H1 (cell line): ENCODE data around the gene LDLRAD4. TPM values are rescaled to one million over a fixed set of nuclear protein-coding genes. Genes with fewer than 3 reads are reported as not detected.

Experiments
- CTCF ChIA-PET: fragments of 300-600 bp; sonication (Branson Sonifier 250); formaldehyde crosslinking; loops from one replicate; lab custom pipeline; 2021; ENCODE audit not compliant: partially characterized antibody; lab: Charles Lee
- POLR2A ChIA-PET: fragments of 300-600 bp; sonication (Branson Sonifier 250); formaldehyde crosslinking; loops from one replicate; lab custom pipeline; 2021; ENCODE audit warnings: inconsistent platforms; ENCODE audit not compliant: partially characterized antibody; lab: Charles Lee
- DNase-seq, 2 experiments: peaks; one replicate each; pipeline versions ENCODE4 v3.0.0 to v3.0.0-alpha.2; 2010 to 2022; ENCODE audit warnings: low spot score in 2 of 2, low read depth in 1 of 2, mixed read lengths in 1 of 2
- FAIRE-seq: peaks from 2 replicates; lab custom pipeline; 2011; peaks lifted over from hg19 to GRCh38; lab: Jason Lieb, UNC
- H2AFZ ChIP-seq: 2 replicates; pipeline ENCODE4 v1.8.1; 2012; ENCODE audit warnings: low read length, inconsistent platforms
- H2AK5ac ChIP-seq: 2 replicates; pipeline ENCODE4 v1.6.1; 2013; ENCODE audit warnings: low read depth, low read length
- H2BK120ac ChIP-seq: replicated peaks from 2 replicates; pipeline ENCODE3; 2013; ENCODE audit warnings: low read depth, low read length, inconsistent platforms
- H2BK12ac ChIP-seq: 2 replicates; pipeline ENCODE4 v1.6.1; 2013; ENCODE audit warnings: low read depth, low read length
- H2BK15ac ChIP-seq: 2 replicates; pipeline ENCODE4 v1.6.1; 2013; ENCODE audit warnings: low read length
- H2BK20ac ChIP-seq: 2 replicates; pipeline ENCODE4 v1.6.1; 2013; ENCODE audit warnings: low read length
- H2BK5ac ChIP-seq: 2 replicates; pipeline ENCODE4 v1.6.1; 2013; ENCODE audit warnings: low read depth, low read length
- H3K14ac ChIP-seq: 2 replicates; pipeline ENCODE4 v1.6.1; 2013; ENCODE audit warnings: inconsistent platforms; ENCODE audit not compliant: insufficient read length
- H3K18ac ChIP-seq: 2 replicates; pipeline ENCODE4 v1.6.1; 2013; ENCODE audit warnings: low read length; ENCODE audit errors: extremely low read depth
- H3K23ac ChIP-seq: 2 replicates; pipeline ENCODE4 v1.6.1; 2013; ENCODE audit warnings: inconsistent platforms; ENCODE audit not compliant: insufficient read length
- H3K23me2 ChIP-seq: 2 replicates; pipeline ENCODE4 v1.6.1; 2013; ENCODE audit warnings: low read depth, low read length
- H3K27ac ChIP-seq: 2 replicates; pipeline ENCODE4 v1.6.1; 2011; ENCODE audit warnings: low read depth, low read length, inconsistent platforms
- H3K27me3 ChIP-seq, 4 experiments: replicated peaks in 1 of 4; 1 replicate in 1 of 4; 2 replicates in 3 of 4; pipeline versions ENCODE4 v1.6.1 to v1.8.1; 2011 to 2013; ENCODE audit warnings: low read length in 3 of 4, mild to moderate bottlenecking in 3 of 4, inconsistent platforms in 2 of 4, mixed read lengths in 2 of 4, moderate library complexity in 1 of 4; ENCODE audit not compliant: control insufficient read depth in 3 of 4, insufficient read depth in 3 of 4; ENCODE audit errors: extremely low read depth in 1 of 4
- H3K36me3 ChIP-seq, 4 experiments: 2 replicates each; pipeline versions ENCODE4 v1.6.1 to v1.8.1; 2011 to 2013; ENCODE audit warnings: mild to moderate bottlenecking in 4 of 4, low read length in 3 of 4, moderate library complexity in 2 of 4, control low read depth in 1 of 4, inconsistent platforms in 1 of 4; ENCODE audit not compliant: insufficient read depth in 4 of 4, control insufficient read depth in 2 of 4
- H3K4ac ChIP-seq: replicated peaks from 2 replicates; pipeline ENCODE3; 2013; ENCODE audit warnings: low read length, low read depth, mixed read lengths, inconsistent platforms; ENCODE audit not compliant: insufficient read length
- H3K4me1 ChIP-seq, 4 experiments: replicated peaks in 1 of 4; 1 replicate in 1 of 4; 2 replicates in 3 of 4; pipeline versions ENCODE4 v1.6.1 to v1.8.1; 2011 to 2013; ENCODE audit warnings: low read length in 3 of 4, inconsistent platforms in 2 of 4, mixed read lengths in 1 of 4; ENCODE audit not compliant: insufficient read depth in 4 of 4, control insufficient read depth in 3 of 4
- H3K4me2 ChIP-seq, 2 experiments: 2 replicates each; pipeline versions ENCODE4 v1.6.1 to v1.8.1; 2011 to 2013; ENCODE audit warnings: low read depth in 2 of 2, low read length in 2 of 2, control low read depth in 1 of 2, inconsistent platforms in 1 of 2, mild to moderate bottlenecking in 1 of 2; ENCODE audit not compliant: insufficient read depth in 1 of 2
- H3K4me3 ChIP-seq, 4 experiments: fragments of 200-600, 300-600 bp in 1 of 4; sonication (generic), shearing (Covaris generic), sonication (Bioruptor Twin) in 1 of 4; 2 replicates each; pipeline versions ENCODE4 v1.5.1 to v1.8.1; 2011 to 2016; ENCODE audit warnings: low read length in 4 of 4, low read depth in 3 of 4, control low read depth in 2 of 4, inconsistent platforms in 2 of 4, mild to moderate bottlenecking in 2 of 4, mixed read lengths in 1 of 4, moderate library complexity in 1 of 4; ENCODE audit not compliant: insufficient read depth in 2 of 4; ENCODE audit errors: extremely low read depth in 1 of 4
- H3K56ac ChIP-seq: replicated peaks from 2 replicates; pipeline ENCODE3; 2013; ENCODE audit warnings: low read depth, mild to moderate bottlenecking, mixed read lengths, low read length, inconsistent platforms; ENCODE audit not compliant: insufficient read length
- H3K79me1 ChIP-seq: 2 replicates; pipeline ENCODE4 v1.6.1; 2013; ENCODE audit warnings: low read depth, low read length, control low read depth
- H3K79me2 ChIP-seq, 2 experiments: 2 replicates each; pipeline versions ENCODE4 v1.6.1 to v1.8.1; 2012 to 2013; ENCODE audit warnings: low read length in 2 of 2, mild to moderate bottlenecking in 2 of 2, inconsistent platforms in 1 of 2; ENCODE audit not compliant: insufficient read depth in 2 of 2, control insufficient read depth in 1 of 2
- H3K9ac ChIP-seq, 4 experiments: replicated peaks in 1 of 4; 1 replicate in 1 of 4; 2 replicates in 3 of 4; pipeline versions ENCODE4 v1.6.1 to v1.8.1; 2011 to 2013; ENCODE audit warnings: low read depth in 3 of 4, low read length in 3 of 4, control low read depth in 2 of 4, mild to moderate bottlenecking in 2 of 4, moderate library complexity in 2 of 4, inconsistent platforms in 1 of 4; ENCODE audit errors: extremely low read depth in 1 of 4
- H3K9me3 ChIP-seq, 2 experiments: 2 replicates each; pipeline versions ENCODE4 v1.6.1 to v1.8.1; 2012 to 2013; ENCODE audit warnings: mild to moderate bottlenecking in 2 of 2, moderate library complexity in 2 of 2, control low read depth in 1 of 2, inconsistent platforms in 1 of 2, low read depth in 1 of 2, low read length in 1 of 2, mixed read lengths in 1 of 2; ENCODE audit not compliant: insufficient read depth in 2 of 2
- H4K20me1 ChIP-seq, 2 experiments: replicated peaks in 1 of 2; 2 replicates each; pipeline versions ENCODE3 to v1.8.1; 2011 to 2013; ENCODE audit warnings: inconsistent platforms in 2 of 2, low read length in 2 of 2, mild to moderate bottlenecking in 1 of 2; ENCODE audit not compliant: insufficient read depth in 2 of 2, control insufficient read depth in 1 of 2
- H4K5ac ChIP-seq: 2 replicates; pipeline ENCODE4 v1.6.1; 2013; ENCODE audit warnings: low read length, low read depth, mixed read lengths, inconsistent platforms; ENCODE audit not compliant: insufficient read length
- H4K8ac ChIP-seq: 2 replicates; pipeline ENCODE4 v1.8.0; 2013; ENCODE audit warnings: mild to moderate bottlenecking, moderate library complexity, low read length, inconsistent platforms; ENCODE audit not compliant: insufficient read depth; ENCODE audit errors: extremely low read depth
- H4K91ac ChIP-seq: replicated peaks from 2 replicates; pipeline ENCODE3; 2013; ENCODE audit warnings: low read length, mixed read lengths, inconsistent platforms; ENCODE audit not compliant: insufficient read length
- BACH1 ChIP-seq: IDR thresholded peaks from 2 replicates; pipeline ENCODE4 v1.6.1; 2012; ENCODE audit warnings: low read length, improper control_type of control experiment
- CBX8 ChIP-seq: fragments of 300-800, 300-1000 bp; sonication (generic); IDR thresholded peaks from 2 replicates; pipeline ENCODE4 v1.7.1; 2016; ENCODE audit warnings: low read depth, low read length, borderline replicate concordance
- CEBPB ChIP-seq: IDR thresholded peaks from 2 replicates; pipeline ENCODE4 v1.6.1; 2012; ENCODE audit warnings: low read depth, low read length
- KDM4A ChIP-seq: IDR thresholded peaks from one replicate; pipeline ENCODE4 v1.7.1; 2012; ENCODE audit warnings: low read depth, mild to moderate bottlenecking, moderate library complexity, low read length, inconsistent platforms; ENCODE audit not compliant: severe bottlenecking
- KDM5A ChIP-seq: fragments of 200-600 bp; IDR thresholded peaks from 2 replicates; pipeline ENCODE4 v1.7.1; 2012; ENCODE audit warnings: mild to moderate bottlenecking, low read length, inconsistent platforms, mixed read lengths
- MAX ChIP-seq: IDR thresholded peaks from 2 replicates; pipeline ENCODE4 v1.6.1; 2012; ENCODE audit warnings: inconsistent platforms
- NRF1 ChIP-seq: IDR thresholded peaks from 2 replicates; pipeline ENCODE4 v1.6.1; 2011; ENCODE audit warnings: mild to moderate bottlenecking, low read depth, low read length, improper control_type of control experiment
- RAD21 ChIP-seq, 2 experiments: IDR thresholded peaks in 1 of 2; conservative IDR thresholded peaks in 1 of 2; 2 replicates each; pipeline ENCODE4 v1.6.1; 2011; ENCODE audit warnings: low read depth in 2 of 2, low read length in 2 of 2, improper control_type of control experiment in 1 of 2, inconsistent platforms in 1 of 2, mild to moderate bottlenecking in 1 of 2, moderate library complexity in 1 of 2
- SUZ12 ChIP-seq: fragments of 200-600 bp; sonication (generic); IDR thresholded peaks from 2 replicates; pipeline ENCODE4 v1.6.1; 2012; ENCODE audit warnings: mild to moderate bottlenecking, inconsistent platforms, low read length, moderate library complexity, mixed read lengths
- TAF7 ChIP-seq: optimal IDR thresholded peaks from 2 replicates; pipeline ENCODE3; 2011; ENCODE audit warnings: low read depth, mild to moderate bottlenecking, inconsistent platforms, low read length, moderate library complexity, borderline replicate concordance
- TBP ChIP-seq: IDR thresholded peaks from 2 replicates; pipeline ENCODE4 v1.6.1; 2011; ENCODE audit warnings: low read depth, low read length, improper control_type of control experiment
- WGBS, 2 experiments: shearing (Covaris generic) in 1 of 2; methylation state at CpG; one replicate each; pipeline versions ENCODE4 v1.1.6 to v1.1.7; 2013 to 2015; ENCODE audit warnings: low lambda C conversion rate in 2 of 2, mixed read lengths in 2 of 2, inconsistent platforms in 1 of 2, low coverage in 1 of 2, missing lambda C conversion rate in 1 of 2; ENCODE audit not compliant: insufficient replicate concordance in 2 of 2, insufficient coverage in 1 of 2, insufficient read length in 1 of 2; ENCODE audit errors: extremely low coverage in 1 of 2, missing lambda C conversion rate in 1 of 2; 5-methylcytosine and 5-hydroxymethylcytosine counted together
- polyA plus RNA-seq, 7 experiments: library from polyadenylated mRNA; depleted of rRNA in 3 of 7; stranded (reverse) in 5 of 7; unstranded in 2 of 7; fragments of >200 nt in 5 of 7; fragments of 200-250 nt in 2 of 7; gene quantifications; 1 replicate in 5 of 7; 2 replicates in 1 of 7; 4 replicates in 1 of 7; pipeline versions ENCODE4 v1.2.1 to v1.2.3, GENCODE V29; 2011 to 2013; ENCODE audit warnings: missing spikeins in 2 of 7, mixed read lengths in 2 of 7
- total RNA-seq: library from RNA; stranded (reverse); fragmentation: NEBNext Ultra II Directional; extraction: Animal tissue kit (Norgen Biotek cat#: 25700); gene quantifications from 2 replicates; pipeline ENCODE4 v1.2.1, GENCODE V29; 2021

Gene LDLRAD4
- total and polyA plus RNA-seq, 2 of the 8 experiments (the other 6 are each of a cell fraction or from before 2014, with no cell fraction given): 0.77 to 1.4 TPM

GRCh38 chr18:13268158-13269012 lies 49.8 kb downstream of the LDLRAD4 start:
- Histone ChIP-seq H2BK20ac (no peak overlapping the region), H3K27ac (no peak overlapping the region), H3K9ac (no peak overlapping the region), H3K4me1 (peaks cover 0 to 9% (median under 1%) of the 10 kb centered on the region in 4 experiments; a peak in 3 of 7 replicates), H4K8ac (no peak overlapping the region), H3K23ac (no peak overlapping the region), H4K91ac (no peak overlapping the region), H3K79me1 (no peaks in the 10 kb centered on the region), H3K4me3 (no peak overlapping the region), H3K18ac (no peak overlapping the region), H2BK5ac (no peak overlapping the region), H3K9me3 (no peaks in the 10 kb centered on the region), H2AFZ (no peak overlapping the region; the same call in 1 of the 2 replicates), H3K14ac (no peak overlapping the region), H3K4ac (no peak overlapping the region), H3K79me2 (no peaks in the 10 kb centered on the region), H2BK120ac (no peak overlapping the region), H3K27me3 (peaks cover 0 to 2% (median 0%) of the 10 kb centered on the region in 4 experiments; a peak in 2 of 7 replicates), H2BK15ac (no peak overlapping the region), H3K4me2 (no peak overlapping the region), H4K5ac (no peak overlapping the region), H2BK12ac (no peak overlapping the region), H3K56ac (no peak overlapping the region), H2AK5ac (no peak overlapping the region), H3K36me3 (no peaks in the 10 kb centered on the region), H3K23me2 (no peaks in the 10 kb centered on the region), H4K20me1 (no peaks in the 10 kb centered on the region)
- POLR2A ChIA-PET: interaction anchor here (1.2 kb wide), 1 partner anchor 320 kb away, joined by 3 read pairs; the partner anchor contains the start of gene SEH1L
- WGBS, 2 experiments: 50% methylated on average over 9 of the region's 9 CpGs; no CpG with 5 or more reads in 1 of the 2 experiments
- FAIRE-seq (peak; percentile 78), DNase-seq (peak in 1 of 2 experiments; percentile 46)
- CTCF ChIA-PET: interaction anchor here (1.1 to 1.6 kb wide), 2 partner anchors 31 to 156 kb away, joined by 3 to 4 read pairs; no protein-coding TSS in a partner anchor
- TF ChIP-seq NRF1: no peak
- TF ChIP-seq CEBPB: no peak
- TF ChIP-seq MAX: 0 out of 2 replicates have a peak, but pooled peaks have one; percentile 12
- peak; percentile 37; the same call in 1 of the 2 replicates for TF ChIP-seq TBP
- no peak for TF ChIP-seq BACH1
- TF ChIP-seq KDM4A: no peak
- TF ChIP-seq KDM5A: no peak
- peak; percentile 5 to 13; a peak in 2 of 4 replicates for TF ChIP-seq RAD21 (IDR thresholded peaks at IDR 0.05 in 1 of 2, conservative IDR thresholded peaks at IDR 0.05 in 1 of 2; ENCODE audit: low read depth in 2 of 2, low read length in 2 of 2)
- TF ChIP-seq SUZ12: no peak
- no peak for TF ChIP-seq TAF7
- TF ChIP-seq CBX8: no peak
